K562 (cell line): Measurements from ENCODE around the gene CCT4. TPM values are rescaled to one million over a fixed set of nuclear protein-coding genes. Genes with fewer than 3 reads are reported as not detected.
A peak's percentile ranks its signal among the peaks of the same experiment; 100 is the strongest.

Source experiments
- ATAC-seq: fragments of 200-7000 bp; cut with Tn5 transposase; 3 replicates; pipeline ENCODE4 v1.9.1; 2020; ENCODE audit warnings: moderate library complexity
- BruUV-seq: library from RNA; stranded (reverse); fragments of 400-500 nt; replicated peaks from 2 replicates; lab custom pipeline; 2021; lab: Mats Ljungman, UMichigan
- CTCF ChIA-PET: fragments of 300-600 bp; formaldehyde crosslinking; extraction: SDS; loops from one replicate; lab custom pipeline; 2021; ENCODE audit warnings: low intra/inter-chr PET ratio; lab: Yijun Ruan, JAX
- POLR2A ChIA-PET: fragments of 300-600, 350-650 bp; sonication (Branson Sonifier 250); formaldehyde crosslinking; extraction: SDS; loops from one replicate; lab custom pipeline; 2021; ENCODE audit warnings: antibody characterized with exemption, inconsistent platforms; lab: Yijun Ruan, JAX
- DNase-seq, 4 experiments: peaks; one replicate each; pipeline versions ENCODE4 v3.0.0 to v3.0.0-alpha.2; 2011 to 2018; ENCODE audit warnings: low spot score in 3 of 4, mixed read lengths in 3 of 4; ENCODE audit errors: extremely low read depth in 1 of 4
- FAIRE-seq: peaks from 2 replicates; lab custom pipeline; 2011; peaks lifted over from hg19 to GRCh38; lab: Jason Lieb, UNC
- H2AFZ ChIP-seq: 2 replicates; pipeline ENCODE4 v1.6.0; 2011; ENCODE audit warnings: low read depth, low read length, control low read depth, inconsistent platforms
- H3K27ac ChIP-seq: fragments of 200-600 bp; 3 replicates; pipeline ENCODE4 v1.8.0; 2011; ENCODE audit warnings: low read depth, mild to moderate bottlenecking, control low read depth, inconsistent platforms, low read length, moderate library complexity, mixed read lengths; ENCODE audit errors: extremely low read depth
- H3K27me3 ChIP-seq, 2 experiments: fragments of 300-600 bp in 1 of 2; 2 replicates in 1 of 2; 3 replicates in 1 of 2; pipeline versions ENCODE4 v1.6.0 to v1.8.0; 2011; ENCODE audit warnings: inconsistent platforms in 2 of 2, low read length in 2 of 2, mild to moderate bottlenecking in 1 of 2, mixed read lengths in 1 of 2, moderate library complexity in 1 of 2; ENCODE audit not compliant: control insufficient read depth in 2 of 2, insufficient read depth in 2 of 2
- H3K36me3 ChIP-seq: fragments of 300-600 bp; 3 replicates; pipeline ENCODE4 v1.8.0; 2011; ENCODE audit warnings: mild to moderate bottlenecking, low read length, inconsistent platforms; ENCODE audit not compliant: control insufficient read depth, insufficient read depth
- H3K4me1 ChIP-seq, 2 experiments: fragments of 200-600 bp in 1 of 2; replicated peaks in 1 of 2; 2 replicates in 1 of 2; 3 replicates in 1 of 2; pipeline versions ENCODE4 v1.5.1 to v1.8.0; 2011; ENCODE audit warnings: inconsistent platforms in 2 of 2, low read length in 2 of 2, mild to moderate bottlenecking in 1 of 2, mixed read lengths in 1 of 2, moderate library complexity in 1 of 2; ENCODE audit not compliant: control insufficient read depth in 2 of 2, insufficient read depth in 2 of 2
- H3K4me2 ChIP-seq: 2 replicates; pipeline ENCODE4 v1.6.1; 2011; ENCODE audit warnings: low read length, control low read depth, inconsistent platforms, mixed read lengths; ENCODE audit not compliant: insufficient read depth
- H3K4me3 ChIP-seq: fragments of 200-600 bp; sonication (generic), shearing (Covaris generic); 2 replicates; pipeline ENCODE4 v1.5.1; 2016; ENCODE audit warnings: control low read depth, inconsistent platforms
- H3K79me2 ChIP-seq: fragments of 200-600 bp; 3 replicates; pipeline ENCODE4 v1.8.0; 2011; ENCODE audit warnings: low read length, inconsistent platforms; ENCODE audit not compliant: control insufficient read depth, insufficient read depth
- H3K9ac ChIP-seq, 2 experiments: 2 replicates each; pipeline versions ENCODE4 v1.6.0 to v1.6.1; 2011; ENCODE audit warnings: low read depth in 2 of 2, low read length in 2 of 2, control low read depth in 1 of 2, inconsistent platforms in 1 of 2, mild to moderate bottlenecking in 1 of 2, mixed read lengths in 1 of 2; ENCODE audit not compliant: insufficient read depth in 1 of 2
- H3K9me1 ChIP-seq: one replicate; pipeline ENCODE4 v1.6.0; 2011; ENCODE audit warnings: inconsistent platforms, mild to moderate bottlenecking, low read length, moderate library complexity; ENCODE audit not compliant: control insufficient read depth, insufficient read depth
- H3K9me3 ChIP-seq: replicated peaks from 2 replicates; pipeline ENCODE4 v1.5.1; 2011; ENCODE audit warnings: low read depth, low read length, inconsistent platforms; ENCODE audit not compliant: control insufficient read depth, insufficient read depth
- H4K20me1 ChIP-seq: replicated peaks from 2 replicates; pipeline ENCODE4 v1.6.1; 2011; ENCODE audit warnings: low read length, inconsistent platforms, mixed read lengths; ENCODE audit not compliant: control insufficient read depth, insufficient read depth
- DNMT1 ChIP-seq: fragments of 450-650 bp; IDR thresholded peaks from 2 replicates; pipeline ENCODE4 v1.6.1; 2016; ENCODE audit warnings: antibody characterized with exemption, mild to moderate bottlenecking
- ZNF121 ChIP-seq: sonication (generic); formaldehyde crosslinking; conservative IDR thresholded peaks from 2 replicates; pipeline ENCODE4 v1.8.0; 2022; ENCODE audit warnings: missing genetic modification reagents
- WGBS: fragments of 100-300 bp; shearing (Covaris generic); methylation state at CpG from one replicate; pipeline ENCODE4 v1.1.6; 2016; ENCODE audit warnings: low coverage, mixed read lengths; ENCODE audit not compliant: insufficient coverage; ENCODE audit errors: missing lambda C conversion rate; 5-methylcytosine and 5-hydroxymethylcytosine counted together
- in situ Hi-C: fragments of 300-500 bp; cut with MboI; formaldehyde crosslinking; loops from 4 replicates; pipeline ENCODE4 v1.15.0; 2018; ENCODE audit warnings: inconsistent platforms, mixed read lengths
- intact Hi-C: fragments of 100-400 bp; cut with micrococcal nuclease; formaldehyde crosslinking; loops from 2 replicates; pipeline ENCODE4 v1.14.2; 2022
- polyA plus RNA-seq, 8 experiments: library from polyadenylated mRNA; depleted of rRNA in 4 of 8; stranded (reverse) in 5 of 8; unstranded in 3 of 8; fragments of >200 nt; fragmentation: Nextera tagmentation in 2 of 8; fragmentation: Illumina TruSeq in 1 of 8; extraction: Ambion mirVana in 2 of 8; extraction: Trizol in 1 of 8; gene quantifications; 2 replicates each; pipeline versions ENCODE4 v1.2.1 to v1.2.3, GENCODE V29; 2011 to 2014; ENCODE audit warnings: inconsistent platforms in 1 of 8, missing spikeins in 1 of 8
- total RNA-seq, 7 experiments: library from RNA; depleted of rRNA in 6 of 7; stranded (reverse); fragments of >200 nt in 6 of 7; fragmentation: Illumina TruSeq in 2 of 7; extraction: Trizol in 2 of 7; gene quantifications; 2 replicates each; pipeline versions ENCODE4 v1.2.1 to v1.2.3, GENCODE V29; 2011 to 2021; ENCODE audit warnings: low replicate concordance in 1 of 7
- TF ChIP-seq, protein P1 (sequence below): sonication (generic); formaldehyde crosslinking; IDR thresholded peaks from 2 replicates; pipeline ENCODE4 v1.8.0; 2023; ENCODE audit warnings: mild to moderate bottlenecking, missing genetic modification reagents
- TF ChIP-seq, protein P2 (sequence below), 2 experiments: fragments of 450-650 bp in 1 of 2; sonication (generic) in 1 of 2; formaldehyde crosslinking in 1 of 2; IDR thresholded peaks; 2 replicates each; pipeline versions ENCODE4 v1.7.1 to v1.9.0; 2016 to 2022; ENCODE audit warnings: inconsistent platforms in 1 of 2, mild to moderate bottlenecking in 1 of 2, missing genetic modification reagents in 1 of 2

The CCT4 gene
- total and polyA plus RNA-seq, 9 of the 15 experiments (the other 6 are each of a cell fraction or from before 2014, with no cell fraction given), result 101 to 368 (median 303) TPM

DNA sequence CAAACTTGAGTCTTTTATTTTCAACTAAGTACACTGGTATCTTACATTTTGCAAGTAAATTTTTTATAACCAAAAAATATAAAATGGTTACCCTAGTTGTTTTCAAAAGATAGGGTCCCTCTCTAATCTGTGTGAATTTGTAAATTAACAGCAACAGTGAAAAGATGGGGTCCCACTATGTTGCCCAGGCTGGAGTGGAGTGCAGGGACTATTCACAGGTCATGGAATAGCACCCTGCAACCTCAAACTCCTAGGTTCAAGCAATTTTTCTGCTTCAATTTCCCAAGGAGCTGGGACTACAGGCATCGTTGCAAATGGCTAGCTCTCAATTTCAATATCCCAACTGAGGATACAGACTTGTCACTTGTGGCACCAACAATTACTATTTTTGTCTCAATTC is 12.1 kb downstream of the CCT4 start:
- no peak for FAIRE-seq
- H4K20me1 ChIP-seq, result no peaks in the 10 kb centered on the region
- 95% methylated on average over 1 of the region's 1 CpG for WGBS
- ChIA-PET CTCF (no interaction called here), POLR2A (no interaction called here)
- H3K4me1 ChIP-seq, result no peaks in the 10 kb centered on the region
- H3K9ac ChIP-seq, result no peak overlapping the region
- H3K27ac ChIP-seq, result no peak overlapping the region
- in situ Hi-C loops (no loop called here), intact Hi-C loops (no loop called here)
- H3K36me3 ChIP-seq, result peaks cover 98% of the 10 kb centered on the region
- no peak overlapping the region for H2AFZ ChIP-seq
- H3K27me3 ChIP-seq, result no peaks in the 10 kb centered on the region
- H3K9me3 ChIP-seq, result no peaks in the 10 kb centered on the region
- no peak for ATAC-seq
- no peak overlapping the region for H3K4me3 ChIP-seq
- peaks cover 9% of the 10 kb centered on the region for H3K79me2 ChIP-seq
- TF ChIP-seq DNMT1 (no peak), ZNF121 (CRISPR knock-in tag) (0 out of 2 replicates have a peak, but pooled peaks have one; percentile 34)
- TF ChIP-seq, protein P1, sequence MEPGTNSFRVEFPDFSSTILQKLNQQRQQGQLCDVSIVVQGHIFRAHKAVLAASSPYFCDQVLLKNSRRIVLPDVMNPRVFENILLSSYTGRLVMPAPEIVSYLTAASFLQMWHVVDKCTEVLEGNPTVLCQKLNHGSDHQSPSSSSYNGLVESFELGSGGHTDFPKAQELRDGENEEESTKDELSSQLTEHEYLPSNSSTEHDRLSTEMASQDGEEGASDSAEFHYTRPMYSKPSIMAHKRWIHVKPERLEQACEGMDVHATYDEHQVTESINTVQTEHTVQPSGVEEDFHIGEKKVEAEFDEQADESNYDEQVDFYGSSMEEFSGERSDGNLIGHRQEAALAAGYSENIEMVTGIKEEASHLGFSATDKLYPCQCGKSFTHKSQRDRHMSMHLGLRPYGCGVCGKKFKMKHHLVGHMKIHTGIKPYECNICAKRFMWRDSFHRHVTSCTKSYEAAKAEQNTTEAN (CRISPR knock-in tag), result no peak
- TF ChIP-seq, protein P2, sequence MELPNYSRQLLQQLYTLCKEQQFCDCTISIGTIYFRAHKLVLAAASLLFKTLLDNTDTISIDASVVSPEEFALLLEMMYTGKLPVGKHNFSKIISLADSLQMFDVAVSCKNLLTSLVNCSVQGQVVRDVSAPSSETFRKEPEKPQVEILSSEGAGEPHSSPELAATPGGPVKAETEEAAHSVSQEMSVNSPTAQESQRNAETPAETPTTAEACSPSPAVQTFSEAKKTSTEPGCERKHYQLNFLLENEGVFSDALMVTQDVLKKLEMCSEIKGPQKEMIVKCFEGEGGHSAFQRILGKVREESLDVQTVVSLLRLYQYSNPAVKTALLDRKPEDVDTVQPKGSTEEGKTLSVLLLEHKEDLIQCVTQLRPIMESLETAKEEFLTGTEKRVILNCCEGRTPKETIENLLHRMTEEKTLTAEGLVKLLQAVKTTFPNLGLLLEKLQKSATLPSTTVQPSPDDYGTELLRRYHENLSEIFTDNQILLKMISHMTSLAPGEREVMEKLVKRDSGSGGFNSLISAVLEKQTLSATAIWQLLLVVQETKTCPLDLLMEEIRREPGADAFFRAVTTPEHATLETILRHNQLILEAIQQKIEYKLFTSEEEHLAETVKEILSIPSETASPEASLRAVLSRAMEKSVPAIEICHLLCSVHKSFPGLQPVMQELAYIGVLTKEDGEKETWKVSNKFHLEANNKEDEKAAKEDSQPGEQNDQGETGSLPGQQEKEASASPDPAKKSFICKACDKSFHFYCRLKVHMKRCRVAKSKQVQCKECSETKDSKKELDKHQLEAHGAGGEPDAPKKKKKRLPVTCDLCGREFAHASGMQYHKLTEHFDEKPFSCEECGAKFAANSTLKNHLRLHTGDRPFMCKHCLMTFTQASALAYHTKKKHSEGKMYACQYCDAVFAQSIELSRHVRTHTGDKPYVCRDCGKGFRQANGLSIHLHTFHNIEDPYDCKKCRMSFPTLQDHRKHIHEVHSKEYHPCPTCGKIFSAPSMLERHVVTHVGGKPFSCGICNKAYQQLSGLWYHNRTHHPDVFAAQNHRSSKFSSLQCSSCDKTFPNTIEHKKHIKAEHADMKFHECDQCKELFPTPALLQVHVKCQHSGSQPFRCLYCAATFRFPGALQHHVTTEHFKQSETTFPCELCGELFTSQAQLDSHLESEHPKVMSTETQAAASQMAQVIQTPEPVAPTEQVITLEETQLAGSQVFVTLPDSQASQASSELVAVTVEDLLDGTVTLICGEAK (IDR thresholded peaks at IDR 0.05), result no peak
- TF ChIP-seq, protein P2 (CRISPR knock-in tag; IDR thresholded peaks at IDR 0.05), result no peak
- TF ChIP-seq, all 486 proteins: peak for 1
- Histone ChIP-seq H3K4me2 (no peak overlapping the region), H3K9me1 (no peaks in the 10 kb centered on the region)
- BruUV-seq, result no TSS peak
- DNase-seq, result no peak
